GM23338 (cell line): ENCODE results near the gene ALPG. TPM values are rescaled to one million over a fixed set of nuclear protein-coding genes. Genes with fewer than 3 reads are reported as not detected.

Experiments
- ATAC-seq: fragments of 200-7000 bp; cut with Tn5 transposase; 3 replicates; pipeline ENCODE4 v1.9.1; 2020
- DNase-seq: peaks from one replicate; pipeline ENCODE4 v3.0.0-alpha.2; 2015; ENCODE audit warnings: low spot score
- H2AFZ ChIP-seq: fragments of 200-600 bp; sonication (generic); 2 replicates; pipeline ENCODE4 v1.8.0; 2016; ENCODE audit warnings: antibody characterized with exemption, mild to moderate bottlenecking, moderate library complexity
- H3F3A ChIP-seq: fragments of 200-600 bp; sonication (generic); replicated peaks from 2 replicates; pipeline ENCODE4 v1.8.0; 2017; ENCODE audit warnings: antibody characterized with exemption, mixed run types, low read depth
- H3K27ac ChIP-seq: fragments of 200-600 bp; sonication (generic); 2 replicates; pipeline ENCODE4 v1.6.1; 2016; ENCODE audit warnings: low read depth
- H3K27me3 ChIP-seq: fragments of 200-600 bp; sonication (generic); 2 replicates; pipeline ENCODE4 v1.8.0; 2016; ENCODE audit warnings: mild to moderate bottlenecking, mixed run types, moderate library complexity; ENCODE audit not compliant: insufficient read depth
- H3K36me3 ChIP-seq: fragments of 200-600 bp; sonication (generic); 2 replicates; pipeline ENCODE4 v1.8.0; 2016; ENCODE audit warnings: mild to moderate bottlenecking; ENCODE audit not compliant: insufficient read depth
- H3K4me1 ChIP-seq: fragments of 200-600 bp; sonication (generic); 2 replicates; pipeline ENCODE4 v1.8.0; 2016; ENCODE audit warnings: mild to moderate bottlenecking, moderate library complexity; ENCODE audit not compliant: insufficient read depth
- H3K4me2 ChIP-seq: fragments of 200-600 bp; sonication (generic); 2 replicates; pipeline ENCODE4 v1.7.1; 2017; ENCODE audit warnings: mixed run types
- H3K4me3 ChIP-seq: fragments of 200-600 bp; sonication (generic); 2 replicates; pipeline ENCODE4 v1.6.1; 2016; ENCODE audit warnings: mixed run types
- H3K79me2 ChIP-seq: fragments of 200-600 bp; sonication (generic); replicated peaks from 2 replicates; pipeline ENCODE4 v1.8.0; 2017; ENCODE audit warnings: mild to moderate bottlenecking; ENCODE audit not compliant: insufficient read depth
- H3K9me2 ChIP-seq: fragments of 200-600 bp; sonication (generic); 2 replicates; pipeline ENCODE4 v1.8.0; 2017; ENCODE audit not compliant: insufficient read depth
- H4K20me1 ChIP-seq: fragments of 200-600 bp; sonication (generic); replicated peaks from 2 replicates; pipeline ENCODE4 v1.8.0; 2017; ENCODE audit warnings: mild to moderate bottlenecking; ENCODE audit not compliant: insufficient read depth
- H3K27ac Mint-ChIP-seq: 2 replicates; pipeline ENCODE4 v1.8.0; 2020; ENCODE audit warnings: inconsistent platforms, mild to moderate bottlenecking, moderate library complexity, mixed read lengths
- H3K27me3 Mint-ChIP-seq: 3 replicates; pipeline ENCODE4 v1.8.0; 2022; ENCODE audit warnings: low read depth, mild to moderate bottlenecking, moderate library complexity, mixed read lengths, inconsistent platforms; ENCODE audit not compliant: insufficient read depth, poor library complexity
- H3K36me3 Mint-ChIP-seq: 3 replicates; pipeline ENCODE4 v1.8.0; 2021; ENCODE audit warnings: low read depth, mild to moderate bottlenecking, inconsistent platforms, moderate library complexity, mixed read lengths
- H3K4me1 Mint-ChIP-seq: 3 replicates; pipeline ENCODE4 v1.8.0; 2020; ENCODE audit warnings: mild to moderate bottlenecking, inconsistent platforms, mixed read lengths
- H3K4me3 Mint-ChIP-seq: 3 replicates; pipeline ENCODE4 v1.8.0; 2021; ENCODE audit warnings: moderate library complexity, mild to moderate bottlenecking, inconsistent platforms, mixed read lengths
- H3K9me3 Mint-ChIP-seq: 3 replicates; pipeline ENCODE4 v1.8.0; 2020; ENCODE audit warnings: moderate library complexity, mild to moderate bottlenecking, inconsistent platforms, mixed read lengths
- CREB1 ChIP-seq: fragments of 250-450 bp; sonication (Bioruptor Pico); IDR thresholded peaks from 2 replicates; pipeline ENCODE4 v1.5.0; 2020; ENCODE audit warnings: low read depth, mild to moderate bottlenecking, moderate library complexity
- CTCF ChIP-seq, 2 experiments: fragments of 200-600 bp in 1 of 2; sonication (generic) in 1 of 2; conservative IDR thresholded peaks; 2 replicates each; pipeline versions ENCODE4 v1.5.1 to v1.6.1; 2016 to 2017; ENCODE audit warnings: antibody characterized with exemption in 2 of 2, low read depth in 2 of 2, mild to moderate bottlenecking in 2 of 2, moderate library complexity in 1 of 2
- EZH2 ChIP-seq: fragments of 200-600 bp; sonication (generic); IDR thresholded peaks from one replicate; pipeline ENCODE4 v1.8.0; 2017; ENCODE audit warnings: antibody characterized with exemption, mild to moderate bottlenecking, low read depth; ENCODE audit not compliant: unreplicated experiment
- EZH2phosphoT487 ChIP-seq: fragments of 200-600 bp; sonication (generic); IDR thresholded peaks from one replicate; pipeline ENCODE4 v1.8.1; 2018; ENCODE audit warnings: antibody characterized with exemption; ENCODE audit not compliant: unreplicated experiment
- POLR2AphosphoS5 ChIP-seq: IDR thresholded peaks from 2 replicates; pipeline ENCODE4 v1.6.1; 2016; ENCODE audit warnings: antibody characterized with exemption, low read depth
- polyA plus RNA-seq: library from polyadenylated mRNA; unstranded; fragments of >200 nt; fragmentation: Nextera tagmentation; extraction: Ambion mirVana; gene quantifications from 2 replicates; pipeline ENCODE4 v1.2.1, GENCODE V29; 2016
- total RNA-seq: library from RNA; depleted of rRNA; stranded (reverse); fragments of >200 nt; shearing (Covaris generic); gene quantifications from 2 replicates; pipeline ENCODE4 v1.2.3, GENCODE V29; 2014

The ALPG gene
- total and polyA plus RNA-seq, 2 experiments from 2014 or later: 0.89 to 2.5 TPM

- Histone ChIP-seq H3K9me2 (no peaks in the 10 kb centered on the region), H4K20me1 (no peaks in the 10 kb centered on the region), H3F3A (peaks cover 3% of the 10 kb centered on the region; the same call in 1 of the 2 replicates), H3K4me1 (peaks cover 19% of the 10 kb centered on the region), H3K27me3 (peaks cover 84% of the 10 kb centered on the region), H3K27ac (no peak overlapping the region), H3K79me2 (no peaks in the 10 kb centered on the region), H3K4me2 (peak overlapping the region; percentile 93), H3K36me3 (no peaks in the 10 kb centered on the region), H3K4me3 (peak overlapping the region; percentile 76), H2AFZ (peak overlapping the region; percentile 81)
- Mint-ChIP-seq H3K27ac (no peak overlapping the region), H3K27me3 (peaks cover 67% of the 10 kb centered on the region), H3K9me3 (no peaks in the 10 kb centered on the region), H3K4me3 (peak overlapping the region; percentile 73), H3K36me3 (no peaks in the 10 kb centered on the region; the same call in 1 of the 3 replicates), H3K4me1 (peaks cover 19% of the 10 kb centered on the region)
- TF ChIP-seq EZH2 (peak; percentile 59), EZH2phosphoT487 (peak; percentile 14), POLR2AphosphoS5 (no peak; the same call in 1 of the 2 replicates), CREB1 (CRISPR knock-in tag) (0 out of 2 replicates have a peak, but pooled peaks have one; percentile 6)
- peak; percentile 64 for DNase-seq
- ATAC-seq: peak; percentile 35
These were observed 19.7 kb upstream of the ALPG start for GRCh38 chr2:232386740-232387450.

GRCh38 chr2:232387451-232388171 is 19.0 kb upstream of the ALPG start:
- peaks cover 77% of the 10 kb centered on the region for H3K27me3 ChIP-seq
- ATAC-seq (peak; percentile 56), DNase-seq (peak; percentile 75)
- no peaks in the 10 kb centered on the region for H3K9me2 ChIP-seq
- H4K20me1 ChIP-seq: no peaks in the 10 kb centered on the region
- Mint-ChIP-seq H3K27me3 (peaks cover 67% of the 10 kb centered on the region), H3K4me1 (peaks cover 19% of the 10 kb centered on the region), H3K4me3 (peak overlapping the region; percentile 73), H3K36me3 (no peaks in the 10 kb centered on the region; the same call in 1 of the 3 replicates), H3K27ac (no peak overlapping the region), H3K9me3 (no peaks in the 10 kb centered on the region)
- peak overlapping the region; percentile 76 for H3K4me3 ChIP-seq
- no peak for TF ChIP-seq CTCF (conservative IDR thresholded peaks at IDR 0.05; ENCODE audit: low read depth in 2 of 2)
- peak; percentile 27 for TF ChIP-seq EZH2
- H3K4me2 ChIP-seq: peak overlapping the region; percentile 93
- peaks cover 19% of the 10 kb centered on the region for H3K4me1 ChIP-seq
- no peak overlapping the region for H3K27ac ChIP-seq
- no peaks in the 10 kb centered on the region for H3K36me3 ChIP-seq
- peak overlapping the region; percentile 81 for H2AFZ ChIP-seq
- H3F3A ChIP-seq: peaks cover 3% of the 10 kb centered on the region; the same call in 1 of the 2 replicates
- H3K79me2 ChIP-seq: no peaks in the 10 kb centered on the region
